ENCODE measurements around the gene PGS1. TPM values are rescaled to one million over a fixed set of nuclear protein-coding genes. Genes with fewer than 3 reads are reported as not detected.
"Not testable (repeated sequence)": the region's sequence is repeated elsewhere in the genome, so short reads cannot be mapped to it uniquely, and the experiment has no call there.

PGS1 gene
- total and polyA plus RNA-seq, 7 experiments from 2014 or later, result 36.1 to 84.3 (median 77.3) TPM

DNA sequence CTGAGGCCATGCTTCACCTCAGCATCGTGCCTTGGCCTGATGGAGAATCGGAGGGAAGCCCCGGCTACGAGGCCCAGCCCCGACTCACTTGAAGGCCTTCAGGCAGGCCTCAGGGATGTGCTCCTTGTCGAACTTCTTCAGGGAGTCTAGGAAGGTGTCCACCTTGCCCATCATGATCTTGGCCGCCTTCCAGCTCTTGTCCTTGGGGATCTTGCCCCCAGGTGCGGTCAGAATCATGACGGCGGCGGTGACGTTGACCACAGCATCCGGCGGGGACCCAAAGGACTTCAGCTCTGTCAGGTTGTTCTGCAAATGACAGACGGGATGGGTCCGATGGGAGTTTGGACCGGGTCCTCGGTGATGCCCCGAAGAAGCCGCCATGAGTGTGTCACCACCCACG lies 81.2 kb downstream of the PGS1 start:
- H3K36me3 ChIP-seq (ENCODE audit: control insufficient read depth in 2 of 3, insufficient read depth in 3 of 3, low read length in 3 of 3), result no peaks in the 10 kb centered on the region
- no peaks in the 10 kb centered on the region for H3K27me3 ChIP-seq (ENCODE audit: control insufficient read depth in 2 of 2, insufficient read depth in 2 of 2, low read length in 2 of 2)
- H3K27ac ChIP-seq (ENCODE audit: low read depth, low read length), result no peak overlapping the region
- ATAC-seq, result no peak
- Mint-ChIP-seq H3K36me3 (no peaks in the 10 kb centered on the region), H3K27me3 (no peaks in the 10 kb centered on the region), H3K9me3 (peaks cover 0 to 2% (median 0%) of the 10 kb centered on the region in 11 donors), H3K27ac (no peak overlapping the region), H3K4me3 (no peak overlapping the region), H3K4me1 (no peaks in the 10 kb centered on the region)
- POLR2A ChIA-PET, result no interaction called here
- no peak for DNase-seq
- intact Hi-C loops (cut with micrococcal nuclease), result no loop called here
- H3K4me1 ChIP-seq (ENCODE audit: control insufficient read depth in 2 of 2, insufficient read depth in 2 of 2, low read length in 2 of 2), result no peaks in the 10 kb centered on the region
- H3K9me3 ChIP-seq (ENCODE audit: control insufficient read depth in 2 of 3, low read length in 3 of 3), result no peaks in the 10 kb centered on the region
- CTCF ChIA-PET, result no interaction called here
- no peak overlapping the region for H3K4me3 ChIP-seq (ENCODE audit: low read length)

DNA sequence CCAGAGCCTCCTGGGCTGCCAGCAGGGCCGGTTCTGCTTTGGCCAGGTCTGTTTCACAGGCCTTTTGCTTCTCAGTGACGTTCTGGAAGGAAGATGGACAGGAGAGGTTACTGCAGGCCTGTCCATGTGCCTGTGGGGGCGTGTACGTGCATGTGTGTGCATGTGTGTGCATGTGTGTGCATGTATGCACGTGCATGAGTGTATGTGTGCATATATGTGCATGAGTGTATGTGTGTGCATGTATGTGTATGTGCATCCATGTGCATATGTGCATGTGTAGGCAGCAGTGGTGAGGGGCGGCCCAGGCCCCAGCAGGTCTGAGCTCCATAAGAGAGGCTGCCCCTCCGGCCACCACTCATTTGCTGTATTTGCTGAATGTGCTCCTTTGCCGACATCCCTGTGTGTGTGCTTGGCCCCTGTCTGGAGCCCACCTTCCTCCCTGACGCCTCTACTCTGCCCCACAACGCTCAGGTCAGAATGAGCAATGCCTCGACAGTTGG lies 81.8 kb downstream of the PGS1 start:
- Histone ChIP-seq H3K4me1 (ENCODE audit: control insufficient read depth in 2 of 2, insufficient read depth in 2 of 2, low read length in 2 of 2) (no peaks in the 10 kb centered on the region), H3K27ac (ENCODE audit: low read depth, low read length) (no peak overlapping the region), H3K9me3 (ENCODE audit: control insufficient read depth in 2 of 3, low read length in 3 of 3) (no peaks in the 10 kb centered on the region), H3K36me3 (ENCODE audit: control insufficient read depth in 2 of 3, insufficient read depth in 3 of 3, low read length in 3 of 3) (no peaks in the 10 kb centered on the region), H3K27me3 (ENCODE audit: control insufficient read depth in 2 of 2, insufficient read depth in 2 of 2, low read length in 2 of 2) (no peaks in the 10 kb centered on the region), H3K4me3 (ENCODE audit: low read length) (no peak overlapping the region)
- intact Hi-C loops (cut with micrococcal nuclease), result no loop called here
- Mint-ChIP-seq H3K4me3 (no peak overlapping the region), H3K4me1 (no peaks in the 10 kb centered on the region), H3K27me3 (no peaks in the 10 kb centered on the region), H3K36me3 (no peaks in the 10 kb centered on the region), H3K27ac (no peak overlapping the region), H3K9me3 (peaks cover 0 to 5% (median 0%) of the 10 kb centered on the region in 11 donors)
- ATAC-seq (no peak), DNase-seq (no peak)
- ChIA-PET CTCF (no interaction called here), POLR2A (no interaction called here)

DNA sequence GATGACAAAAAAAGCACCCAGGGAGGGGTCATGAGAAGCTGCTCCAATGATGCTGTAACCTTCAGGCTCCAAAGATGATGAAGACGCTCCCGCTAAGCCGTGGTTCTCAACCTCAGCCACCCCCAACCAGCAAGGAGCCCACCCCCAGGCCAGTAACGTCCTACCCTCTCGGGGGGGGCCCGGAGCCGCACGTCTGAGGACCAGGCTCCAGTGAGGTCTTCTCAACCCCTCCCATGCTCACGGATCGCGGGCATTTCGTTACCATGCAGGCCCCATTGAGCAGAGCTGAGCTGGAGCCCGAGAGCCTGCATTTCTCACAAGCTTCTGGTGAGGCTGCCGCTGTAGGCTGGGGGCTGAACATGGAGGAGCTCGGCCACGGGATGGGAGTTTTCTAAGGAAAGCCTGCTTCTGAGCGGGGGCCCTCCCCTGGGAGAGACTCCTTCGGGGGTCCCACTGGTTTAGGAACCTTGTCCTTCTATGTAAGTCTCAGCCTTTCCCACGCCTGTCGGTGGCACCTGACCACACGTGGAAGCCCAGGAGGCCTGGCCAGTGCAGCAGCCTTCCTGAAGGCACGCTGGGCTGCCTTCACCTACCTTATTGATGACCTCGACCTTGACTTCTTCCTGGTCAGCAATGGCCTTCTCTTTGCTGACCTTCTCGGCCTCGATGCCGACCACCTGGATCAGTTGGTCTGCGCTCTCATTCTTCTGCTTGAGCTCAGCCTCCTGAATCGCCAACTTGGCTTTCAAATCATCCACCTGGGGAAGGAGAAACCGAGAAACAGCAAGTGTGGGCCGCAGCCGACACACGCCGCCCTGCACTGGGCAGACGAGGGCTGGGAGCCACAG lies 82.7 kb downstream of the PGS1 start:
- Mint-ChIP-seq H3K4me1 (no peaks in the 10 kb centered on the region), H3K4me3 (no peak overlapping the region), H3K36me3 (no peaks in the 10 kb centered on the region), H3K27me3 (no peaks in the 10 kb centered on the region), H3K27ac (peak overlapping the region in 1 of 9 donors; percentile 43), H3K9me3 (peaks cover 0 to 5% (median 0%) of the 10 kb centered on the region in 11 donors)
- H3K27ac ChIP-seq (ENCODE audit: low read depth, low read length), result no peak overlapping the region
- DNase-seq, result no peak
- no peaks in the 10 kb centered on the region for H3K27me3 ChIP-seq (ENCODE audit: control insufficient read depth in 2 of 2, insufficient read depth in 2 of 2, low read length in 2 of 2)
- CTCF ChIA-PET, result no interaction called here
- H3K36me3 ChIP-seq (ENCODE audit: control insufficient read depth in 2 of 3, insufficient read depth in 3 of 3, low read length in 3 of 3), result no peaks in the 10 kb centered on the region
- POLR2A ChIA-PET, result no interaction called here
- no peak overlapping the region for H3K4me3 ChIP-seq (ENCODE audit: low read length)
- no peaks in the 10 kb centered on the region for H3K4me1 ChIP-seq (ENCODE audit: control insufficient read depth in 2 of 2, insufficient read depth in 2 of 2, low read length in 2 of 2)
- intact Hi-C loops (cut with micrococcal nuclease), result no loop called here
- no peaks in the 10 kb centered on the region for H3K9me3 ChIP-seq (ENCODE audit: control insufficient read depth in 2 of 3, low read length in 3 of 3)
- no peak for ATAC-seq

DNA sequence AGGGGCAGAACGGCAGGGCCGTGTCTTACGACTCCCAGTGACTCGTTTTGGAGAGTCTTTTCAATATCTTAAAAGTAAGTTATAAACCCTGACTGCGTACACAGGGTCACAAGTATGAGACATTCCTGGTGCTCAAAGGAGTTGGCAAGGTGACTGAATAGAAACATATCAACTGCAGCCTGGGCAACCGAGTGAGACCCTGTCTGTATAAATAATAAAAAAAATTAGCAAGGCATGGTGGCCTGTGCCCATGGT lies 83.3 kb downstream of the PGS1 start:
- Histone ChIP-seq H3K4me1 (ENCODE audit: control insufficient read depth in 2 of 2, insufficient read depth in 2 of 2, low read length in 2 of 2) (no peaks in the 10 kb centered on the region), H3K27ac (ENCODE audit: low read depth, low read length) (no peak overlapping the region), H3K27me3 (ENCODE audit: control insufficient read depth in 2 of 2, insufficient read depth in 2 of 2, low read length in 2 of 2) (no peaks in the 10 kb centered on the region), H3K4me3 (ENCODE audit: low read length) (no peak overlapping the region), H3K9me3 (ENCODE audit: control insufficient read depth in 2 of 3, low read length in 3 of 3) (no peaks in the 10 kb centered on the region), H3K36me3 (ENCODE audit: control insufficient read depth in 2 of 3, insufficient read depth in 3 of 3, low read length in 3 of 3) (no peaks in the 10 kb centered on the region)
- Mint-ChIP-seq H3K4me3 (no peak overlapping the region), H3K36me3 (no peaks in the 10 kb centered on the region), H3K9me3 (peaks cover 0 to 5% (median 0%) of the 10 kb centered on the region in 11 donors), H3K27me3 (no peaks in the 10 kb centered on the region), H3K4me1 (no peaks in the 10 kb centered on the region), H3K27ac (no peak overlapping the region)
- DNase-seq, result no peak
- ChIA-PET POLR2A (no interaction called here), CTCF (no interaction called here)
- intact Hi-C loops (cut with micrococcal nuclease), result no loop called here
- no peak for ATAC-seq

DNA sequence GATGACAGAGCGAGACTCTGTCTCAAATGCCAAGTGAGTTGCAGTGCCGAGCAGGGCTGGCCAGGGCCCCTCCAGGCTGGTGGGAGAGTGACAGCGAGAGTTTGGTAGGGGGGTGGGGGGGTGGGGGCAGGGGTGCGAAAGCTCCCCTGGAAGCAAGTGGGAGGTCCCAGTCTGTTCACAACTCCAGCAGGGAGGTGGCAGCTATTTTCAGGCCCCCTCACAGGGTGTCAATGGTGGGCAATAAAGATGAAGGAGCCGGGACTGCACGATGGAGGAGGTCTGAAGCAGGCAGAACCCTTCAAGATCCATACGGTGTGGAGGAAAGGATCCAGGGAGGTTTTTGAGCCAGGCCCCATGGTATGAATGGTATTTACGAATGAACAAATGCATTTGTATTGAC lies 83.7 kb downstream of the PGS1 start:
- no peak overlapping the region for H3K4me3 Mint-ChIP-seq
- no peak overlapping the region for H3K4me3 ChIP-seq (ENCODE audit: low read length)
- ChIA-PET CTCF (no interaction called here), POLR2A (no interaction called here)
- DNase-seq (no peak), ATAC-seq (no peak)
- no peaks in the 10 kb centered on the region for H3K4me1 Mint-ChIP-seq
- H3K36me3 Mint-ChIP-seq, result no peaks in the 10 kb centered on the region
- H3K9me3 ChIP-seq (ENCODE audit: control insufficient read depth in 2 of 3, low read length in 3 of 3), result no peaks in the 10 kb centered on the region
- no peaks in the 10 kb centered on the region for H3K36me3 ChIP-seq (ENCODE audit: control insufficient read depth in 2 of 3, insufficient read depth in 3 of 3, low read length in 3 of 3)
- H3K4me1 ChIP-seq (ENCODE audit: control insufficient read depth in 2 of 2, insufficient read depth in 2 of 2, low read length in 2 of 2), result no peaks in the 10 kb centered on the region
- intact Hi-C loops (cut with micrococcal nuclease), result no loop called here
- no peak overlapping the region for H3K27ac ChIP-seq (ENCODE audit: low read depth, low read length)
- no peaks in the 10 kb centered on the region for H3K27me3 ChIP-seq (ENCODE audit: control insufficient read depth in 2 of 2, insufficient read depth in 2 of 2, low read length in 2 of 2)
- H3K27ac Mint-ChIP-seq, result no peak overlapping the region
- peaks cover 0 to 5% (median 0%) of the 10 kb centered on the region in 11 donors for H3K9me3 Mint-ChIP-seq
- no peaks in the 10 kb centered on the region for H3K27me3 Mint-ChIP-seq

DNA sequence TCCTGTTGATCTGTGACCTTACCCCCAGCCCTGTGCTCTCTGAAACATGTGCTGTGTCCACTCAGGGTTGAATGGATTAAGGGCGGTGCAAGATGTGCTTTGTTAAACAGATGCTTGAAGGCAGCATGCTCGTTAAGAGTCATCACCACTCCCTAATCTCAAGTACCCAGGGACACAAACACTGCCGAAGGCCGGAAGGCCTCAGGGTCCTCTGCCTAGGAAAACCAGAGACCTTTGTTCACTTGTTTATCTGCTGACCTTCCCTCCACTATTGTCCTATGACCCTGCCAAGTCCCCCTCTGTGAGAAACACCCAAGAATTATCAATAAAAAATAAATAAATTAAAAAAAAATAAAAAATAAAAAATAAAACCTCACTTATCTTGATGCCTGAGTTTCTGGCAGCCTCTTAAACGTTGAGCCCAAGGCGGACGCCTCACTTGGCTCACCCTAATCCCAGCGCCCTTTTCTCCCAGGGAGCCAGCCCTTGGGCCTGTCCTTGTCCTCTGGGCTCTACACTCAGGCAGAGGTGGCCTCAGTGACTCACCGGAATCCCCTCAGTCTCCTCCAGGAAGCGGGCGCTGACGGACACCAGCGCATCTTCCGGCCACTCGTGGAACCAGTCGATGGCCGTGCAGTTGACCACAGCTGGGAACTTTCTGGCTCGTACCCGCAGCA lies 87.8 kb downstream of the PGS1 start:
- not testable (repeated sequence) for H3K4me3 Mint-ChIP-seq, H3K4me1 Mint-ChIP-seq

More for the DNA sequence above, 87.8 kb downstream of the PGS1 start:
- CTCF ChIA-PET; H3K9me3 Mint-ChIP-seq; intact Hi-C loops (cut with micrococcal nuclease); H3K27ac Mint-ChIP-seq; POLR2A ChIA-PET; H3K4me1 ChIP-seq (ENCODE audit: control insufficient read depth in 2 of 2, insufficient read depth in 2 of 2, low read length in 2 of 2); H3K4me3 ChIP-seq (ENCODE audit: low read length); H3K9me3 ChIP-seq (ENCODE audit: control insufficient read depth in 2 of 3, low read length in 3 of 3); H3K27ac ChIP-seq (ENCODE audit: low read depth, low read length); H3K36me3 ChIP-seq (ENCODE audit: control insufficient read depth in 2 of 3, insufficient read depth in 3 of 3, low read length in 3 of 3); DNase-seq; H3K27me3 Mint-ChIP-seq; ATAC-seq; H3K36me3 Mint-ChIP-seq; H3K27me3 ChIP-seq (ENCODE audit: control insufficient read depth in 2 of 2, insufficient read depth in 2 of 2, low read length in 2 of 2): not testable (repeated sequence)

Data from naive thymus-derived CD4-positive, alpha-beta T cell (primary cell).